HUDEP-2 (cell line): ENCODE data around the gene SERPINB1.
"Not testable (repeated sequence)": the region's sequence is repeated elsewhere in the genome, so short reads cannot be mapped to it uniquely, and the experiment has no call there.

ENCODE experiments used
- DNase-seq, 76 experiments: peaks; one replicate each; lab custom pipeline; 2025; ENCODE audit not compliant: unreplicated experiment in 76 of 76; lab: John Stamatoyannopoulos, UW

Gene SERPINB1

GRCh38 chr6:2819115-2819514 is 22.5 kb downstream of the SERPINB1 start:
- DNase-seq: no peak

- DNase-seq: no peak
Observed at GRCh38 chr6:2818593-2818992, 23.1 kb downstream of the SERPINB1 start.

GRCh38 chr6:2817903-2818443 is 23.7 kb downstream of the SERPINB1 start:
- DNase-seq: no peak

DNA sequence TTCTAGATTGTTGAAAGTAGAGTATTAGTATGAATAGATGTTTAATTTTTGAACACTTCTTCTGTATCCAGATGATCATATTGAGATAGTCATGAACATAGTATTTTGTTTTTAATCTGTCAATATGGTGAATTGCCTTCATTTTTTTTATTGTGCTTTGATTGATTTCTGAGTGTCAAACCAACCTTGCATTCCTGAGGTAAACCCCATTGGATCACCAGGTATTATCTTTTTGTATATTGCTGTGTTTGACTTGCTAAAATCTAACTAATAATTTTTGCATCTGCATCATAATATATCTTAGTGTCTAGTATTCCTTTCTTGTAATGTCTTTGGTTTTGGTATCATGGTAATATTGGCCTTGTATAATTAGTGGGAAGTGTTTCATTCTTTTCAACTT is 25.5 kb downstream of the SERPINB1 start:
- DNase-seq: no peak

GRCh38 chr6:2812695-2813094 is 29.0 kb downstream of the SERPINB1 start:
- no peak for DNase-seq

DNA sequence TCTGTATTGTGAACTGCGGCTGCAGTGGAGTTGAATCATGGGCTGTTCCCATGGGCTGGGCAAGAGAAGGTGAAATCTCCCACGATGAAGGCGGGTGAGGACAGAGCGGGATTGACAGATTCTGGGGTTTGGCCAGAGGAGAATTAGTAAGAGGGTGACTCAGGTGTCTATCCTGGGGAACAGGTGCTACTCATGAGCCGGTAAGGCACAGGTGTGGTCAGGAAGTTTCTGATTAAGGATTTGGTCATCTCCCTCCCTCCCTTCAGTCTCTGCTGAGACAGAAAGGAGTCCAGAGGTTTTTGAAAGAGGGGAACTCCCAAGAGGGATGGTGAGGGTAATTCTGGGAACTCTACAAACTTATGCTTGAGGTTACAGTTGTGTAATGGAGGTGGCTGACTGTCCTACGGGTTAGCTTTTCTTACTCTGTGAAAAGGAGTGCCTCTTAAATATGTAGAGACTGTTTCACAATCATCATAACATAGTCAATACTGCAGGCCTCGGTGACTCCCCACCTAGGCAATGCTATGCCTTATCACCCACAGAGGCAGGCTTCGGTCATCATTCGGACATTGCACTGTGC is 31.5 kb downstream of the SERPINB1 start:
- no peak for DNase-seq

- no peak for DNase-seq
Observed at GRCh38 chr6:2809015-2809414, 32.6 kb downstream of the SERPINB1 start.

- DNase-seq: no peak
Observed at GRCh38 chr6:2807342-2808090, 34.1 kb downstream of the SERPINB1 start.

- DNase-seq: no peak
Observed at GRCh38 chr6:2806644-2807043, 35.0 kb downstream of the SERPINB1 start.

GRCh38 chr6:2805031-2805430 is 36.6 kb downstream of the SERPINB1 start:
- DNase-seq: no peak

GRCh38 chr6:2804516-2804915 is 37.1 kb downstream of the SERPINB1 start:
- no peak for DNase-seq

DNA sequence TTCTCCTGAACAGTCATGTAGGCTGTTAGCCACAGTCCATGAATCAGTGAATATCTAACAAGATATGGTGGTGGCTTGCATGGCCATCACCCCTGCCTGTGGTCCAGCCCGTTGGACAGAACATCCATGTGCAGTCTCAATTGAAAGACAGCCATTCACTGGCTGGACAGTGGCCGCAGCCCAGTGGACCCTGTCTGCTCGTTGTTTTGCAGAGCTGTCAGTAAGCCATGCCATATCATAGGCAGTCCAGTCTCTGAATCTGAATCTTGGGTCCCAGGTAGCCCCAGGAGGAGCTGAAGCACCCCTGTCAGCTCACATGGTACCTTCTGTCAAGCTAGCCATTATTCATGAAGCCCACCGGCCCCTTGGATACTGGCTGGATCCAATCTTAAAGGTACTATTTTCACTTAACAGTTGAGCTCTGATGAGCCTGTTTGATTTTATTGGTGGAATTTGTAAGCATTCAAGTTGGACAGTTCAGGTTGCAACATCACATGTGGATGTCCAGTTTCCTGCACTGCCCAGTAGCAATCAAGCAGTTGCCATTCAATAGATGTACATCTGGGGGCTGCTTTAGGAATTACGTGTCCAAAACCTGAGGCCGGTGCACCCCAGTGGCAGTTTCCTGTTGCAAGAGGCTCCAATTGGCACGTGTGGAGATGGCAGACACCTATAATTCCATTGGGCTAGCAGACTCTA is 37.8 kb downstream of the SERPINB1 start:
- no peak for DNase-seq

- DNase-seq: no peak
Observed at GRCh38 chr6:2802521-2803060, 39.1 kb downstream of the SERPINB1 start.

- not testable (repeated sequence) for DNase-seq
Observed at GRCh38 chr6:2801687-2802086, 40.0 kb downstream of the SERPINB1 start.

DNA sequence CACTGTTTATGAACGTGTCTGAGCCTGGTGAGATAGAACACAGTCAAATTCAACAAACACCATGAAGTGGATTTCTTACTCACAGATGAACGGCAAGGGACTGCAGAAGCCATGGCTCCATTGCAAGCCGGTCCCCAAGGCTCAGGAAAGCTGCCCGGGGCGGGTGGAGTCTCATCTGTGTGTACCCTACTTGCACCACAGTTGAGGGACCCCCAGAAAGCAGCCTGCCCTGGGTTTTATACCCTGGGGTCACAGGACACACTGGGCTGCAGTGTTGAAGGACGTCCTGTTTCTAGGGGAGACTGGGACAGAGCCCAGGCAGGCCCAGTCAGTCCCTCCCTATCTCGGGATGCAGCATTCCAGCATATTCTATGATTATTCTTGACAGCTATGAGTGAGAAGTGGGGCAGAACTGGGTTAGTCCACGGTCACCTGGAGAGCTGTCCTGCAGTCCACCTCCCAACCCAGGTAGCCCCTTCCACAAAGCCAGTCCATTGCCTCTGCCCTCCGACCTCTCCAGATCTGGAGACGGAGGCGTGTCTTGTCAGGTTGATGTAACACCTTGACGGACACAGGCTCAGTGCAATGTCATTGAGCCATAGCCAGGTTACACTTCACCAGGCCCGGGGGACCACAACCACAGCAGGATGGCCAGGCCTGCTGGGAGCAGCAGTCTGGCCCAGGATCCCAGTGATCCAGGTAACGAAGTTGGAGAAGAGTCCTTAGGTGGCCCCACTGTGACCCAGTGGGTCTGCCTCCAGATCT is 40.9 kb downstream of the SERPINB1 start:
- DNase-seq: no peak

- peak in 15 of 76 experiments; percentile 19 to 56 (median 36) for DNase-seq
Observed at GRCh38 chr6:2799936-2800527, 41.6 kb downstream of the SERPINB1 start.

- DNase-seq: no peak
Observed at GRCh38 chr6:2798586-2799134, 43.0 kb downstream of the SERPINB1 start.

- no peak for DNase-seq
Observed at GRCh38 chr6:2797564-2798031, 44.1 kb downstream of the SERPINB1 start.

DNA sequence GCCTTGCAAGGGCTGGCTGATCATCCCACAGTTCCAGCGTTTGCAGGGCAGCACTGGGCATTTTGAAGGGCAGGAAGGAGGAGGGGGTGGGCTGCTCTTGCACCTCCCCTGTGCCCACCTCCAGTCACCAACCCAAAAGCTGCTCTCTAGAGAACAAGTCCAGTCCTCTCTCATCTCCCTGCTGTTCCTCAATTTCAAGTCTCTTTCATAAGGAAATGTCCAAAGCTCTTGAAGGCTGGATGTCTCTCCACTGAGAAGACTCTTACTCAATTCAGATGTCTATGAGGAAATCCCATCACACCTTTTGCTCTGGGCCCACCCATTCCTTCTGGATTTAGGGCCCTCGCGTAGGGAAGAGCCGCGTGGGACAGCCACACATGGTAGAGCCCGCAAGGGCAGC is 44.8 kb downstream of the SERPINB1 start:
- no peak for DNase-seq

DNA sequence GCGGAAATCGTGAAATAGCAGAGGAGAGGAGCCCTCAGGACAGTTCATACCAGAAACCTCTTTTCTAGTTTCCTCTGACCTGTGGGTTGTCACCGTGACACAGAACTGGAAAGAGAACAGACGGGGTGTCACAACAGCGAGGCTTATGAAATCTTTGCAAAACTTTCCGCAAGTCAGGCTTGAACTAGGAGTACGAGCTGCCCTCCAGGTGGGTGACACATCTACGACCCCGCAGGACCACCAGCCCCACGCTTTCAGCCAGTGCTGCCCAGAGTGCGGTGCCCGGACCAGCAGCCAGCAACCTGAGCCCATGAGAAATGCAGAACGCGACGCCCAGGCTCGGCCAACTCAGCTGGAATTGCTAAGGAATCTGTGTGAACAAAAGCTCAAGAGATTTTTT is 45.7 kb downstream of the SERPINB1 start:
- no peak for DNase-seq
